WTC11 (cell line): ENCODE measurements around the gene GRIPAP1.

Source experiments
- CTCF ChIP-seq: fragments of 200-600 bp; IDR thresholded peaks from 2 replicates; pipeline ENCODE4 v1.8.0; 2022; ENCODE audit warnings: antibody characterized with exemption
- USF2 ChIP-seq: sonication (generic); formaldehyde crosslinking; IDR thresholded peaks from 2 replicates; pipeline ENCODE4 v1.8.1; 2023; ENCODE audit warnings: mild to moderate bottlenecking, missing genetic modification reagents, moderate library complexity

GRCh38 chrX:48934581-48935300 is 67.3 kb downstream of the GRIPAP1 start:
- no peak for TF ChIP-seq CTCF
- no peak for TF ChIP-seq USF2 (CRISPR knock-in tag)
